Neural cell (in vitro differentiated cells): ENCODE measurements around the gene HGD. TPM values are rescaled to one million over a fixed set of nuclear protein-coding genes. Genes with fewer than 3 reads are reported as not detected.

Source experiments
- H2AFZ ChIP-seq: fragments of 200-600, 300-800 bp; sonication (generic), shearing (Covaris generic); 2 replicates; pipeline ENCODE4 v1.6.0; 2014; ENCODE audit warnings: low read depth, mild to moderate bottlenecking, antibody characterized with exemption, low read length, moderate library complexity
- H3F3A ChIP-seq: fragments of 200-600 bp; shearing (Covaris generic); 2 replicates; pipeline ENCODE4 v1.6.1; 2016; ENCODE audit warnings: mild to moderate bottlenecking, moderate library complexity, mixed read lengths, antibody characterized with exemption, low read length; ENCODE audit not compliant: insufficient read depth, poor library complexity, severe bottlenecking
- H3K27ac ChIP-seq: fragments of 200-600, 300-800 bp; sonication (generic), shearing (Covaris generic); 2 replicates; pipeline ENCODE4 v1.5.1; 2014; ENCODE audit warnings: mild to moderate bottlenecking, low read length, moderate library complexity
- H3K27me3 ChIP-seq: fragments of 300-800, 200-600 bp; sonication (generic), shearing (Covaris generic); 2 replicates; pipeline ENCODE4 v1.6.0; 2014; ENCODE audit warnings: mild to moderate bottlenecking, low read depth, low read length, moderate library complexity; ENCODE audit not compliant: insufficient read depth
- H3K36me3 ChIP-seq: fragments of 300-800, 200-600 bp; sonication (generic), shearing (Covaris generic); 2 replicates; pipeline ENCODE4 v1.5.1; 2014; ENCODE audit warnings: mild to moderate bottlenecking, antibody characterized with exemption, low read length, moderate library complexity; ENCODE audit not compliant: insufficient read depth
- H3K4me2 ChIP-seq: fragments of 300-800, 200-600 bp; sonication (generic), shearing (Covaris generic); 2 replicates; pipeline ENCODE4 v1.6.0; 2014; ENCODE audit warnings: mild to moderate bottlenecking, low read length
- H3K4me3 ChIP-seq: fragments of 300-800, 200-600 bp; sonication (generic), shearing (Covaris generic); 2 replicates; pipeline ENCODE4 v1.5.1; 2014; ENCODE audit warnings: mild to moderate bottlenecking, low read length, moderate library complexity
- H3K79me2 ChIP-seq: fragments of 200-600 bp; shearing (Covaris generic); replicated peaks from 2 replicates; pipeline ENCODE4 v1.6.0; 2014; ENCODE audit warnings: mild to moderate bottlenecking, low read length, moderate library complexity; ENCODE audit not compliant: insufficient read depth
- H3K9ac ChIP-seq: fragments of 300-800, 200-600 bp; sonication (generic), shearing (Covaris generic); 2 replicates; pipeline ENCODE4 v1.6.1; 2016; ENCODE audit warnings: mild to moderate bottlenecking, low read length, mixed read lengths
- H3K9me2 ChIP-seq: fragments of 200-600 bp; shearing (Covaris generic); 2 replicates; pipeline ENCODE4 v1.6.1; 2016; ENCODE audit warnings: mild to moderate bottlenecking, low read length, mixed read lengths; ENCODE audit not compliant: insufficient read depth
- H3K9me3 ChIP-seq: fragments of 200-600, 300-800 bp; sonication (generic), shearing (Covaris generic); 2 replicates; pipeline ENCODE4 v1.6.1; 2016; ENCODE audit warnings: mild to moderate bottlenecking, mixed run types, low read length, moderate library complexity, mixed read lengths
- H4K20me1 ChIP-seq: fragments of 200-600 bp; shearing (Covaris generic); 2 replicates; pipeline ENCODE4 v1.6.1; 2016; ENCODE audit warnings: mild to moderate bottlenecking, mixed run types; ENCODE audit not compliant: insufficient read depth
- CTCF ChIP-seq: fragments of 450-650 bp; IDR thresholded peaks from 2 replicates; pipeline ENCODE4 v1.5.1; 2014; ENCODE audit warnings: antibody characterized with exemption, mild to moderate bottlenecking, moderate library complexity; ENCODE audit not compliant: poor library complexity, severe bottlenecking
- EP300 ChIP-seq: fragments of 450-650 bp; conservative IDR thresholded peaks from 2 replicates; pipeline ENCODE4 v1.6.1; 2014; ENCODE audit warnings: antibody characterized with exemption, mild to moderate bottlenecking, moderate library complexity; ENCODE audit not compliant: poor library complexity, severe bottlenecking
- EZH2 ChIP-seq: fragments of 200-600, 300-800 bp; shearing (Covaris generic), sonication (generic); IDR thresholded peaks from 2 replicates; pipeline ENCODE4 v1.6.1; 2014; ENCODE audit warnings: antibody characterized with exemption, low read length, borderline replicate concordance, mild to moderate bottlenecking; ENCODE audit not compliant: insufficient read depth, poor library complexity, severe bottlenecking
- MXI1 ChIP-seq: fragments of 450-650 bp; conservative IDR thresholded peaks from 2 replicates; pipeline ENCODE4 v1.6.1; 2014; ENCODE audit warnings: antibody characterized with exemption, mild to moderate bottlenecking; ENCODE audit not compliant: poor library complexity, severe bottlenecking
- POLR2AphosphoS5 ChIP-seq: IDR thresholded peaks from 2 replicates; pipeline ENCODE4 v1.6.1; 2012
- RAD21 ChIP-seq: fragments of 450-650 bp; conservative IDR thresholded peaks from 2 replicates; pipeline ENCODE4 v1.6.1; 2014; ENCODE audit warnings: antibody characterized with exemption, mild to moderate bottlenecking, moderate library complexity
- REST ChIP-seq: IDR thresholded peaks from 2 replicates; pipeline ENCODE4 v1.6.1; 2012; ENCODE audit warnings: borderline replicate concordance
- SMC3 ChIP-seq: fragments of 450-650 bp; conservative IDR thresholded peaks from 2 replicates; pipeline ENCODE4 v1.6.1; 2014; ENCODE audit warnings: antibody characterized with exemption, mild to moderate bottlenecking, moderate library complexity; ENCODE audit not compliant: poor library complexity
- TAF1 ChIP-seq: IDR thresholded peaks from 2 replicates; pipeline ENCODE4 v1.6.1; 2012; ENCODE audit warnings: low read depth
- polyA plus RNA-seq: library from polyadenylated mRNA; depleted of rRNA; stranded (reverse); fragments of >200 nt; gene quantifications from 2 replicates; pipeline ENCODE4 v1.2.3, GENCODE V29; 2014

The HGD gene
- polyA plus RNA-seq, 1 donor from 2014 or later: not detected

GRCh38 chr3:120706950-120707349 lies 24.9 kb upstream of the HGD start:
- Histone ChIP-seq H3K4me2 (no peak overlapping the region), H3K36me3 (no peaks in the 10 kb centered on the region), H3K27me3 (no peaks in the 10 kb centered on the region), H3K9ac (no peak overlapping the region), H3K79me2 (no peaks in the 10 kb centered on the region), H3K4me3 (no peak overlapping the region), H3F3A (no peaks in the 10 kb centered on the region), H3K9me2 (no peaks in the 10 kb centered on the region), H4K20me1 (no peaks in the 10 kb centered on the region), H3K9me3 (no peaks in the 10 kb centered on the region), H2AFZ (no peak overlapping the region), H3K27ac (no peak overlapping the region)
- TF ChIP-seq EP300 (no peak), TAF1 (no peak), CTCF (no peak), MXI1 (no peak), RAD21 (no peak), SMC3 (no peak), POLR2AphosphoS5 (no peak), REST (no peak), EZH2 (no peak)

GRCh38 chr3:120705884-120706582 lies 24.0 kb upstream of the HGD start:
- H3K36me3 ChIP-seq: no peaks in the 10 kb centered on the region
- H3K9me3 ChIP-seq: no peaks in the 10 kb centered on the region
- no peaks in the 10 kb centered on the region for H3K79me2 ChIP-seq
- H3K9ac ChIP-seq: no peak overlapping the region
- no peak overlapping the region for H3K4me3 ChIP-seq
- no peak overlapping the region for H3K4me2 ChIP-seq
- no peaks in the 10 kb centered on the region for H4K20me1 ChIP-seq
- H3K27me3 ChIP-seq: no peaks in the 10 kb centered on the region
- H3K27ac ChIP-seq: no peak overlapping the region
- no peak overlapping the region for H2AFZ ChIP-seq
- TF ChIP-seq EZH2 (no peak), POLR2AphosphoS5 (no peak), EP300 (no peak), SMC3 (no peak), REST (no peak), TAF1 (no peak), MXI1 (no peak), RAD21 (no peak), CTCF (no peak)
- no peaks in the 10 kb centered on the region for H3F3A ChIP-seq
- no peaks in the 10 kb centered on the region for H3K9me2 ChIP-seq
